GM10847 (cell line): ENCODE measurements around the gene CEP350.

Source experiments
- POLR2A ChIP-seq: IDR thresholded peaks from 2 replicates; pipeline ENCODE4 v1.6.1; 2011; ENCODE audit not compliant: insufficient read length; ENCODE audit errors: extremely low read depth

Gene CEP350, protein sequence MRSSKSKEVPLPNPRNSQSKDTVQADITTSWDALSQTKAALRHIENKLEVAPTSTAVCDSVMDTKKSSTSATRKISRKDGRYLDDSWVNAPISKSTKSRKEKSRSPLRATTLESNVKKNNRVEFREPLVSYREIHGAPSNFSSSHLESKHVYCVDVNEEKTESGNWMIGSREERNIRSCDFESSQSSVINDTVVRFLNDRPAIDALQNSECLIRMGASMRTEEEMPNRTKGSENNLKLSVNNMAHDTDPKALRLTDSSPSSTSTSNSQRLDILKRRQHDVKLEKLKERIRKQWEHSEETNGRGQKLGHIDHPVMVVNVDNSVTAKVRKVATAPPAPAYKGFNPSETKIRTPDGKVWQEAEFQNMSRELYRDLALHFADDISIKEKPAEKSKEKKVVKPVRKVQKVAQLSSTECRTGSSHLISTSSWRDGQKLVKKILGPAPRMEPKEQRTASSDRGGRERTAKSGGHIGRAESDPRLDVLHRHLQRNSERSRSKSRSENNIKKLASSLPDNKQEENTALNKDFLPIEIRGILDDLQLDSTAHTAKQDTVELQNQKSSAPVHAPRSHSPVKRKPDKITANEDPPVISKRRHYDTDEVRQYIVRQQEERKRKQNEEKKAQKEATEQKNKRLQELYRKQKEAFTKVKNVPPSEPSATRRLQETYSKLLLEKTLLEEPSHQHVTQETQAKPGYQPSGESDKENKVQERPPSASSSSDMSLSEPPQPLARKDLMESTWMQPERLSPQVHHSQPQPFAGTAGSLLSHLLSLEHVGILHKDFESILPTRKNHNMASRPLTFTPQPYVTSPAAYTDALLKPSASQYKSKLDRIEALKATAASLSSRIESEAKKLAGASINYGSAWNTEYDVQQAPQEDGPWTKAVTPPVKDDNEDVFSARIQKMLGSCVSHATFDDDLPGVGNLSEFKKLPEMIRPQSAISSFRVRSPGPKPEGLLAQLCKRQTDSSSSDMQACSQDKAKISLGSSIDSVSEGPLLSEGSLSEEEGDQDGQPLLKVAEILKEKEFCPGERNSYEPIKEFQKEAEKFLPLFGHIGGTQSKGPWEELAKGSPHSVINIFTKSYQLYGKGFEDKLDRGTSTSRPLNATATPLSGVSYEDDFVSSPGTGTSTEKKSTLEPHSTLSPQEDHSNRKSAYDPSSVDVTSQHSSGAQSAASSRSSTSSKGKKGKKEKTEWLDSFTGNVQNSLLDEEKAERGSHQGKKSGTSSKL (N-terminal part only)

DNA sequence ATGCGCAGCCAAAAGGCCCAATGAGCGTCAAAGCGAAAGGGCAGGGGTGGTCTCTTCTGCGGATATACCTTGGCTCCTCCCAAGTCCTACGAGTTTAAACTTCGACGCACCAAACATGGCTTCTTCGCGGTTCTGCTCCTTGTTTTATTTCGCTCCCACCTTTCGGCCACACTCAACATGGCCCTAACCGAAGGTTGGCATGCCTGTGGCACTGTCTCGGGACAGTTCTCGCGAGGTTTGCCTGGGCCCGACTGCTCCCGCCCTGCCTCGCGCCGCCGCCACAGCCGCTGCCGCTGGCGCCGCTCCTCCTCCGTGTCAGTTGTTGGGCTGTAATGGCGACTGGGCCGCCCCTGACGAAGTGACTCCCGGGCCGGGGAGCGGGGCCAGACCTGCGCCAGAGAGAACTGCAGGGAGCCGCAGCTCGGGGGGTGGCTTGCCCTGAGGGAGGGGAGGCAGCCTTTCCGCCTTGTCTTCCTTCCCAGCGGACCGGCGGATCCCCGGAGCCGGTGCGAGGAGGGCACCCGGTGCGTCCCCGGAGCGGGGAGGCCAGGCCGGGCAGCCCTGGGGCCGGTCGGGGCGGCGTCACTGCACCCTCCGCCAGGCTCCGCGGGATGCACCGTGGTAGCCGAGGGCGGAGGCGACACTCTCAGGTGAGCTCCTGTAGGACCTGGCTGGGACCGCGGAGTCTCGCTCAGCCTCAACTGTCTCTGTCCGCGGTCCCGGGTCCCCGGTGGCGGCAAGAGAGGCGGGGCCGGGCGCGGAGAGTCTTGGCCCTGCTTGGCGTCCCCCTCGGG, at the start of gene CEP350:
TSS of gene CEP350 (plus strand) at position 318 of the 794 bp plus-strand sequence. CDS start 31,372 bp downstream, outside the sequence.
- TF ChIP-seq POLR2A, result peak; percentile 87

- TF ChIP-seq POLR2A, result no peak
Observed at GRCh38 chr1:179910934-179911333, 43.7 kb upstream of the CEP350 start.

DNA sequence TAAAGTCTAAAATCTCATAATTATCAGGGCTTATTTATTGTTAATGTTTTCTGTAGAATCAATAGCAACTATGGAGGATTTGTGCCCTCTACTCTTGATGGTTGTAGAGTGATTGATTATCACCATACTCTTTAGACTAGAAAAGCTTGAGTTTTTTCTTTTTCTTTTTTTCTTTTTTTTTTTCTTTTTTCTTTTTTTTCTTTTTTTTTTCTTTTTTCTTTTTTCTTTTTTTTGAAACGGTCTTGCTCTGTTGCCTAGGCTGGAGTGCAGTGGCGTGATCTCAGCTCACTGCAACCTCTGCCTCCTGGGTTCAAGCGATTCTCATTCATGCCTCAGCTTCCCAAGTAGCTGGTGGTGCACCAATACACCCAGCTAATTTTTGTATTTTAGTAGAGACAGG, 42.8 kb upstream of the CEP350 start:
- TF ChIP-seq POLR2A, result no peak

DNA sequence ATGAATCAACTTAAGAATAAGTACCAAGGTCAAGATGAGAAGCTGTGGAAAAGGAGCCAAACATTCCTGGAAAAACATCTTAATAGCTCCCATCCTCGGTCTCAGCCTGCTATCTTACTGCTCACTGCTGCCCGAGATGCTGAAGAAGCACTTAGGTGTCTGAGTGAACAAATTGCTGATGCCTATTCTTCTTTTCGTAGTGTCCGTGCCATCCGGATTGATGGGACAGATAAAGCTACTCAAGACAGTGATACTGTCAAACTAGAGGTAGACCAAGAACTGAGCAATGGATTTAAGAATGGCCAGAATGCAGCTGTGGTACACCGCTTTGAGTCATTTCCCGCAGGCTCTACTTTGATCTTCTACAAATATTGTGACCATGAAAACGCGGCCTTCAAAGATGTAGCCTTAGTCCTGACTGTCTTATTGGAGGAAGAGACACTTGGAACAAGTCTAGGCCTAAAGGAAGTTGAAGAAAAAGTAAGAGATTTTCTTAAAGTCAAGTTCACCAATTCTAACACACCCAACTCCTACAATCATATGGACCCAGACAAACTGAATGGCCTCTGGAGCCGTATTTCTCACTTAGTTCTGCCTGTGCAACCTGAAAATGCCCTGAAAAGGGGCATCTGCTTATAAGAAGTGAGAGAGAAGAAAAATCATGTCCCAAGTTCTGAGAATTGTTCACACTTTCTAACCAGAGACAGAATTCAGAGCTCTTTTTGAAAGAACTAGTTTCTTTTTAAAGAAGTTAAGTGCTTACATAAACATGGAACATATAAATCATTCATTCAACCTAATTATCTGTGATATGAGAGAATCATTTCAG, 36.8 kb upstream of the CEP350 start:
- no peak for TF ChIP-seq POLR2A

GRCh38 chr1:179921472-179921871, 33.1 kb upstream of the CEP350 start:
- TF ChIP-seq POLR2A, result no peak

DNA sequence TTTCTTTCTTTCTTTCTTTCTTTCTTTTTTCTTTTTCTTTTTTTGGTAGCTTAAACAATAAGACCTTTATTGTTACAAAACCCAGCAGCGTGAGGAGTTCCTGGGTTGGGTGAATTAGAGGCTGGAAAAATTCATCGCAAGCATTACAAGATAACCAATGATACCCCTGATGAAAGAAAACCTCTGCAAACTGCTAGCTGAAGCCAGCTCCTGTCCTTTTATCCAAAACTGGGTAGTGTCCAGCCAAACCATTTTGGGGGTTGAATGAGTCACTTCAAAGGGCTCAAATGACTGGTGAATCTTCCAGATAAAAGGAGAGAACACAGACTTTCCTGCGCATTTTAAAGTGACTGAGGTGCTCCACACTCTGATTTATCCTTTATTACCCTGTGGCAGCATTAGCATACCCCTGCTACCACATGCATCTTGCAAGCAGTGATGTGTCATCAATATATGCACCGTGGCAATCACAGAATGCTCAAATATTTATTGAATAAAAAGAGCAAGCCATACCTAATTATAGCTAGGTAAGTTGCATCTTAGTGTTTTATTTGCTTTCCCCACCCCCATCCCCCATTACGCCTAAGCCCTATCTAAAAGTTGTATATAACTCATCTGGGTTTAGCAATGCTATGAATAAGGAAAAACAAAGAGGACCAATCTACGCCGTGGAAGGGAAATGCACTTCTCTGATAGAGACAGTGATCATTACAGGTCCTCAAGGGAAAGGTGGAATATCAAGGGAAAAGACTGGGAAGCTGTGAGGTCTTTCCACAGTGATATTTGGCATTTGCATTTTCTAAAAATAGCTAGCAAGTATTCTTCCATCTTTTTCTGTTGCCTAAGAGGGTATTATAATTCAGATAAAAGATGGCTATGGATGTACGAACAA, 32.4 kb upstream of the CEP350 start:
- TF ChIP-seq POLR2A, result no peak

- TF ChIP-seq POLR2A, result no peak
Observed at GRCh38 chr1:179923029-179923428, 31.6 kb upstream of the CEP350 start.

DNA sequence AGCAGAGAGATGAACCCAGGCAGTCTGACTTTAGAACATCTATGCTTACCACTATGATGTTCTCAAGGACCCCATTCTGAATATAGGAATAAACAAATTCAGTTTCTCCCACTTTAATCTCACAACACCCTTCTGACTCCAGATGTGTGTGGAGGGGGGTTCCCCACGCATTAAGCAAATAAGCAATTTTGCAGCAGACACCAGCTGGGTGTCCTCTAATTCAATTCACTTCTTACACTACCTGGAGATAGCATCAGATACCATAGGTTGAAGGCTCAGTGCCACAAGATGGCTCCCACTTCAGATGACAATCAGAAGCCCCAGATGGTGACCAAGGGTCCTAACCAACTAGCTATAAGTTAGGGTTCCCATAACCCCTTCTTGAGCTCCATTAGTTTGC, 30.3 kb upstream of the CEP350 start:
- no peak for TF ChIP-seq POLR2A

DNA sequence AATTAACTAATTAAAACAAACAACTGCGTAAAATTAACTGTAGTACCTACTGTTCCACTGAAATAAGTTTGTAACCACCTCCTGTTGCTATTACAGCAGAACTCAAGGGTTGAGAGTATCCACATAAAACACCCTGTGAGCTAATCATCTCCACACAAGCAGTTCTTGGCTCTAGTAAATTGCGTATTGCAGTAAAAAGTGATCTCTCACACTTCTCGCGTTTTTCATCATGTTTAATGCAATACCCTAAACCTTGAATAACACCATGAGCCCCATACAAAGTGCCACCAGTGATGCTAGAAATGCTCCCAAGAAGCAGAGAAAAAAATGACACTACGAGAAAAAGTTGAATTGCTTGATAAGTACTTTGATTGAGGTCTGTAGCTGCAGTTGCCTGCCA, 29.3 kb upstream of the CEP350 start:
- TF ChIP-seq POLR2A, result no peak

- TF ChIP-seq POLR2A, result no peak
Observed at GRCh38 chr1:179925922-179926849, 28.4 kb upstream of the CEP350 start.

DNA sequence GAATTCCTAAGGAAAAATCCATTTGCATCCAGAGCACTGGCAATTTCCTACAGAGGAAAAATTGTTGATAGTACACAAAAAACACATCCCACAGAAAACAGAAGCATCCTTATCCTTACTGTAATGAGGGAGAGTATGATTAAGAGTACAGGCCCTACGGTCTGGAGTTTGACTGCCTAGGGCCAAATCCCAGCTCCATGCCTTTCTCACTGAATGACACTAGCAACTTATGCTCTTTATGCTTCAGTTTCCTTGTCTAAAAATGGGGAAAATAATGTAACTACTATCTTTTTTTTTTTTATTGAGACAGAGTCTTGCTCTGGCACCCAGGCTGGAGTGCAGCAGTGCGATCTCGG, 27.8 kb upstream of the CEP350 start:
- no peak for TF ChIP-seq POLR2A
